Measurements from ENCODE around the gene CSNK1D.

Gene CSNK1D

DNA sequence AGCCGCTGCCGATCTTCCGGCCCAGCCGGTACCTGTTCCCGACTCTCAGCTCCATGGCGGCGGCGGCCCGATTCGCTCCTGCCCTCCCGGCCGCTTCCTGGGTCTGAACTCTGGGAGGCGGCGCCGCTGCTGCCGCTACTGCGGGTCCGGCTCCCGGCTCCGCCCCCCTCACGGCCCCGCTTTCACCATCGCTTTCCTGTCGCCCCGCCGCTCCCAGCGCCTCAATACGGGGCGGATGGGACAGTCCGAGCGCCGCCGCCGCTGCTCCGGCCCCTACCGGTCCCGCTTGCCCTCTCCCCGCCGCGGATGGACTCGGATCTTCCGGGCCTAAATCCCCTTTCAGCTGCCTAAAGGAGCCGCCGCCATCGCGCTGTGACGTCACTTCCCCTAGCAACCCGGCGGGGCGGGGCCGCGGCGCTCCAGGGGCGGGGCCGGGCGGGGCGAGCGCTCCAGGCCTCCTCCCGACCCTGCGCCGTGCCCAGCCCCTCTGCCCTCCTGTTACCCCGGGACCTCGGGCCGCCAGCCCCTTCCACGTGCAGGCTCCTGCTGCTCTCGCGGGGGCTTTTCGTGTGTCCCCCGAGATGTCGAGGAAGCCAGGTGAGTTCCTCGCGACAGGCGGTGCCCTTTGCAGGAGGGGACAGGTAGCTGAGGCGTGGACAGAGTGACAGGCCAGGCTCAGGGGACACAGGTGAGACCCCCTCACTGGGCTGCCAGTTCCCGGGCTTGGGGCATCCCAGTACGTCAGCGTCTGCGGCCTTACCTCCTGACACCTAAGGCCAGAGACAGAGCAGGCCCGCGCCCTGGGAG, at the start of gene CSNK1D:
Gene CSNK1D, minus strand, starts transcription at position 374 of the 807 bp plus-strand sequence. Its CDS starts 319 bp downstream, at position 55.
- Mint-ChIP-seq H3K27me3 (peaks cover 37% of the 10 kb centered on the region), H3K36me3 (peaks cover 29% of the 10 kb centered on the region), H3K4me1 (peaks cover 41% of the 10 kb centered on the region), H3K4me3 (peak within 1 kb of the TSS; percentile 91), H3K9me3 (no peaks in the 10 kb centered on the region), H3K27ac (peak within 1 kb of the TSS; percentile 98)
- CTCF ChIA-PET, result interaction anchor here (1.5 kb wide), 1 partner anchor 29 kb away, joined by 3 read pairs; no protein-coding TSS in a partner anchor
- DNase-seq, result peak; percentile 93

GRCh38 chr17:82322526-82323453, 49.3 kb upstream of the CSNK1D start:
- peaks cover 8% of the 10 kb centered on the region for H3K27me3 Mint-ChIP-seq
- no peak overlapping the region for H3K27ac Mint-ChIP-seq
- no peaks in the 10 kb centered on the region for H3K9me3 Mint-ChIP-seq
- H3K4me1 Mint-ChIP-seq, result peaks cover 15% of the 10 kb centered on the region
- no peaks in the 10 kb centered on the region for H3K36me3 Mint-ChIP-seq
- CTCF ChIA-PET, result interaction anchor here (0.8 to 2.4 kb wide), 8 partner anchors 19 to 87 kb away, joined by 3 to 55 read pairs (median 4); no protein-coding TSS in a partner anchor
- no peak overlapping the region for H3K4me3 Mint-ChIP-seq
- DNase-seq, result no peak

DNA sequence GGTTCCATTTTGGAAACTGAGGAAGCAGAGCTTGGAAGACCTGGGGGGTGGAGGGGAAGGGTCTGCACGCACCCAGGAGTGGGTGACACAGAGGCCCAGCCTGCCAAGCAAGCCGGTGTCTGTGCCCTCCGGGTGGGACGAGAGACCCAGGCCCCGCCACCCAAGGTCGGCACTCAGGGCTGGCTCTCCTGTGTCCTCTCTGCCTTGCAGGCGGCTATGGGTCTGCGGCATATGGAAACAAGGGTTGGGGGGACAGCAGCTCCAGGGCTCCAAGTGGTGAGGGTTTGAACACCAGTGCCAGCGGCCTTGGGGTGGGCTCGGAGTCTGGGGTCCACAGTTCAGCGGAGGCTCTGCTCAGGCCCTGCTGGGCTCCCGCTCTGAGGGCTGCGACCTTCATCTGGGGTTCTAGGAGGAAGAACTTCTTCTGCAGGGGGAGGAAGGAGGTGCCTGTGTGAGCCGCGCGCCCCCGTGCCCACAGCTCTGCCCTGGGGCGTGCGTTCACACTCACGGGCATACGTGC, 48.5 kb upstream of the CSNK1D start:
- no peaks in the 10 kb centered on the region for H3K9me3 Mint-ChIP-seq
- peaks cover 15% of the 10 kb centered on the region for H3K4me1 Mint-ChIP-seq
- H3K27me3 Mint-ChIP-seq, result peaks cover 8% of the 10 kb centered on the region
- H3K36me3 Mint-ChIP-seq, result peaks cover 2% of the 10 kb centered on the region
- no peak for DNase-seq
- H3K4me3 Mint-ChIP-seq, result peak overlapping the region; percentile 28
- CTCF ChIA-PET, result interaction anchor here (0.8 to 2.4 kb wide), 8 partner anchors 18 to 86 kb away, joined by 3 to 55 read pairs (median 4); no protein-coding TSS in a partner anchor
- peak overlapping the region; percentile 11 for H3K27ac Mint-ChIP-seq

DNA sequence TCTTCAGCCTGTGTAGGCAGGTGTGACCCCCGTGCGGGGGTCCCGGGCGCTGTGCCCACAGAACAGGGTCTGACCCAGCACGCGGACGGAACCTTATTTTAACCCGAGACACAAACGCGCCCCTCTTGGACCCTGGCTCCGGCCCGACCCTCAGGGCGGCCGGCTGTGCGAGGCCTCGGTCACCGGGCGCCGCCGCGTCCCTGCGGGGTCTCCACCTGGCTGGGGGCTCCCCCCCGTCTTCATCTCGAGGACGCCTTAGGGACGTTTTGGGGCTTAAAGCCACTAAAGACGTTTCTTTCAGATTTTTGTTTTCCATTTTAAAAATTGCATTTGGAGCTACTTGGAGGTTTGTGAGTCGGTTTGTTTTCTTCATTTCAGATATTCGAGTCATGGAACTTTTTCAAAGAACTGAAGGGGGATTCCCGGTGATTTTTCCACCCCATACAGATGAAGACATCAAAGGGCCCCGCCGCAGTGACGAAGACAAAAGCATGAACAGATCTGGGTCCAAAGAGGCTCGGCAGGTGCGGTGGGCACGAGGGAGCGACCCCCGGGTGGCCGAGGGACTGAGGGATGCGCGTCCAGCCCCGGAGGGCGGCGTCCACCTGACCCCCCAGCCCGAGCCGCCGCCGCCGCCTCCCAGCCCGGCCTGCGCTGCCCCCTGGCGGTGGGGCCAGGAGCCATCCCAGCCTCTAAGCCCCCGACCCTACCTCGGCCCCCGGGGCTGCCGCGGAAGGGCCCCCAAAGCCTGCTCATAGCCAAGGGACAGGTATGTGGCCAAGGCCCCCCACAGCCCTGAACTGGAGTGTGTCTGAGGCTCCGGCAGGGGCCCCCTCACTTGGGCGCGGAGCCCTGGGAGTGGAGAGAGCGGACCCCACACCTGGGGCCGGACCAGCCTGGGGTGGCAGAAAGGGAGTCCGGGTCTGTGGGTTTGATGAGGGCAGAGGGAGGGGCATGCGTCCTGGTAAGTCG, 47.7 kb upstream of the CSNK1D start:
- peak; percentile 82 for DNase-seq
- Mint-ChIP-seq H3K9me3 (no peaks in the 10 kb centered on the region), H3K36me3 (peaks cover 2% of the 10 kb centered on the region), H3K4me3 (peak overlapping the region; percentile 66), H3K27me3 (peaks cover 8% of the 10 kb centered on the region), H3K4me1 (peaks cover 15% of the 10 kb centered on the region), H3K27ac (peak overlapping the region; percentile 70)
- CTCF ChIA-PET, result interaction anchor here (0.6 to 2.4 kb wide), 13 partner anchors 9 to 86 kb away, joined by 3 to 55 read pairs (median 4); no protein-coding TSS in a partner anchor

- peaks cover 7% of the 10 kb centered on the region for H3K36me3 Mint-ChIP-seq
Measured at GRCh38 chr17:82320140-82320840, 46.8 kb upstream of the CSNK1D start.

DNA sequence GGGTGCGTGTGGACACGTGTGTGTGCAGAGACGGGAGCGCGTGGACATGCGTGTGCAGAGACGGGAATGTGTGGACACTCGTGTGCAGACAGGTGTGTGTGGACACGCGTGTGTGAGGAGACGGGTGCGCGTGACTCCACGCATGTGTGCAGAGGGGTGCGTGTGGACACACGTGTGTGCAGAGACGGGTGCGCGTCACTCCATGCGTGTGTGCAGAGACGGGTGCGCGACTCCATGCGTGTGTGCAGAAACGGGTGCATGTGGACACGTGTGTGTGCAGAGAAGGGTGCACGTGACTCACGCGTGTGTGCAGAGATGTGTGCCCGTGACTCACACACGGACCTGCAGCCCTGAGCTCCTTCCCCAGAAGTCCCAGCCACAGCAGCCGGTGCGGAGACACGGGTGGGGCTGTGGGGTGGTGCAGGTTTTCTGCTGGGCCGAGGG, 46.1 kb upstream of the CSNK1D start:
- CTCF ChIA-PET, result no interaction called here

More at GRCh38 chr17:82320140-82320840, 46.8 kb upstream of the CSNK1D start:
- Mint-ChIP-seq H3K27me3 (peaks cover 8% of the 10 kb centered on the region), H3K4me3 (no peak overlapping the region), H3K4me1 (peaks cover 22% of the 10 kb centered on the region), H3K27ac (no peak overlapping the region), H3K9me3 (no peaks in the 10 kb centered on the region)
- CTCF ChIA-PET, result interaction anchor here (0.6 to 2.4 kb wide), 7 partner anchors 9 to 85 kb away, joined by 3 to 55 read pairs (median 7); no protein-coding TSS in a partner anchor
- DNase-seq, result no peak

DNA sequence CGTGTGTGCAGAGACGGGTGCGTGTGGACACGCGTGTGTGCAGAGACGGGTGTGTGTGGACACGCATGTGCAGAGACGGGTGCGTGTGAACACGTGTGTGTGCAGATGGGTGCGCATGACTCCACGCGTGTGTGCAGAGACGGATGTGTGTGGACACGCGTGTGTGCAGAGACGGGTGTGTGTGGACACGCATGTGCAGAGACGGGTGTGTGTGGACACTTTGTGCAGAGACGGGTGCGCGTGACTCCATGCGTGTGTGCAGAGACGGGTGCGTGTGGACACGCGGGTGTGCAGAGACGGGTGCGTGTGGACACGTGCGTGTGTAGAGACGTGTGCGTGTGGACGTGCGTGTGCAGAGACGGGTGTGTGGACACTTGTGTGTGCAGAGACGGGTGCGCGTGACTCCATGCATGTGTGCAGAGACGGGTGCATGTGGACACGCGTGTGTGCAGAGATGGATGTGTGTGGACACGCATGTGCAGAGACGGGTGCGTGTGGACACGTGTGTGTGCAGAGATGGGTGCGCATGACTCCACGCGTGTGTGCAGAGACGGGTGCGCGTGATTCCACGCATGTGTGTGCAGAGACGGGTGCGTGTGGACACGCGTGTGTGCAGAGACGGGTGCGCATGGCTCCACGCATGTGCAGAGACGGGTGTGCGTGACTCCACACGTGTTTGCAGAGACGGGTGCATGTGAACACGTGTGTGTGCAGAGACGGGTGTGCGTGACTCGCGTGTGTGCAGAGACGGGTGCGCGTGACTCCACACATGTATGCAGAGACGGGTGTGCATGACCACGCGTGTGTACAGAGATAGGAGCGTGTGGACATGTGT, 45.5 kb upstream of the CSNK1D start:
- Mint-ChIP-seq H3K36me3 (peaks cover 10% of the 10 kb centered on the region), H3K4me3 (no peak overlapping the region), H3K4me1 (peaks cover 22% of the 10 kb centered on the region), H3K9me3 (no peaks in the 10 kb centered on the region), H3K27ac (no peak overlapping the region), H3K27me3 (peaks cover 3% of the 10 kb centered on the region)
- CTCF ChIA-PET, result no interaction called here
- DNase-seq, result no peak

More for the DNA sequence above, 46.1 kb upstream of the CSNK1D start:
- Mint-ChIP-seq H3K4me3 (no peak overlapping the region), H3K36me3 (peaks cover 9% of the 10 kb centered on the region), H3K9me3 (no peaks in the 10 kb centered on the region), H3K27me3 (peaks cover 5% of the 10 kb centered on the region), H3K27ac (no peak overlapping the region), H3K4me1 (peaks cover 21% of the 10 kb centered on the region)
- no peak for DNase-seq

DNA sequence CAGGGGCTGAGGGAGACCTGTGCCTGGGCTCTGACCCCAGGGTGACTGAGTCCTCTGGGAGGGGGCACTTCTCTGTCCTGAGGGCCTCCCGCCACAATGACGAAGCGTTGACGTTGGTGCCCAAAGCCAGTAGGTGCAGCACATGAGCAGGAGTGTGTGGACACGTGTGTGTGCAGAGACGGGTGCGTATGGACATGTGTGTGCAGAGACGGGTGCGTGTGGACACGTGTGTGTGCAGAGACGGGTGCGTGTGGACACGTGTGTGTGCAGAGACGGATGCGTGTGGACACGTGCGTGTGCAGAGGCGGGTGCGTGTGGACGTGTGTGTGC, 44.6 kb upstream of the CSNK1D start:
- Mint-ChIP-seq H3K27me3 (peaks cover 3% of the 10 kb centered on the region), H3K9me3 (no peaks in the 10 kb centered on the region), H3K36me3 (peaks cover 17% of the 10 kb centered on the region), H3K4me3 (no peak overlapping the region), H3K27ac (no peak overlapping the region), H3K4me1 (peaks cover 23% of the 10 kb centered on the region)
- no peak for DNase-seq
- CTCF ChIA-PET, result interaction anchor here (1.2 to 2.7 kb wide), 2 partner anchors 15 to 74 kb away, joined by 3 to 58 read pairs; no protein-coding TSS in a partner anchor

DNA sequence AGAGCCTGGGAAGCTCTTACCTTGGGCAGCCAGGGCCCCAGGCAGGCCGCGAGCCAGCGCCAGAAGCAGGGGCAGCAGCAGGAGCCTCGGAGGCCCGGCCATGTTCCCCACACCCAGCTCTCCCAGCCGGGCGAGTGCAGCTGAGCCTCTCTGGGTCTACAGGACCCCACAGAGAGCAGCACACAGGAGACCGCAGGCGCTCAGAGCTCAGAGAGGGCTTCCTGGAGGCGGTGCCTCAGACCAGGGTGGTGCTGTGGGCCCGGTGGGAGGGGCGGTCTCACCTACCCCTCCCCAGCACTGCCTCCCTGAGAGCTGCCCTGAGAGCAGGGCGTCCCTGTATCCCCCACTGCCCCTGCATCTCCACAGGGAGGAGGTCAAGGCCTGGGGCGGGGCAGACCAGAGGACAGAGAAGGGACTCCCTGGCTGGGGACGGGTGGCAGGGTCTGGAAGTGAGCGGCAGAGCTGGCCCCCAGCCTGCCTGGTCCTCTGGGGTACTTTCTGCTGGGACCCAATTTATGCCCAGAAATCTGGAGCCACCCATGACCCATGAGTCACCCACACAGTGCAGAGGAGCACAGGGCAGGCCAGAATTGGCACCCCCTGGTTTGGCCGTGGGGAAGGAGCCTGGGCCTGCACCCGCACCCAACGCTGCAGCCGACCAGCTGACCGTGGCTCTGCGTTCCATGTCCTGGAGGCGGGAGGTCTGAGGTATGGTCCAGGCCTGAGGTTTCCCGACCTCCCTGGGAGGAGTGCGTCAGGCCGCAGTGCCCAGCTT, 44.1 kb upstream of the CSNK1D start, which contains the start of gene CD7:
Gene CD7, minus strand, starts transcription at position 215 of the 775 bp plus-strand sequence. Its CDS starts 113 bp downstream, at position 102.
- CTCF ChIA-PET, result interaction anchor here (0.6 to 2.7 kb wide), 8 partner anchors 14 to 191 kb away, joined by 3 to 58 read pairs (median 4); no protein-coding TSS in a partner anchor
- H3K9me3 Mint-ChIP-seq, result no peaks in the 10 kb centered on the region
- peak within 1 kb of the TSS; percentile 63 for H3K27ac Mint-ChIP-seq
- H3K4me1 Mint-ChIP-seq, result peaks cover 23% of the 10 kb centered on the region
- peaks cover 17% of the 10 kb centered on the region for H3K36me3 Mint-ChIP-seq
- peak; percentile 83 for DNase-seq
- peaks cover 3% of the 10 kb centered on the region for H3K27me3 Mint-ChIP-seq
- no peak within 1 kb of the TSS for H3K4me3 Mint-ChIP-seq

GRCh38 chr17:82316651-82317393, 43.3 kb upstream of the CSNK1D start:
- CTCF ChIA-PET, result interaction anchor here (0.6 to 2.7 kb wide), 8 partner anchors 13 to 190 kb away, joined by 3 to 58 read pairs (median 4); no protein-coding TSS in a partner anchor
- H3K27me3 Mint-ChIP-seq, result no peaks in the 10 kb centered on the region
- H3K4me3 Mint-ChIP-seq, result no peak overlapping the region
- peaks cover 20% of the 10 kb centered on the region for H3K4me1 Mint-ChIP-seq
- H3K27ac Mint-ChIP-seq, result peak overlapping the region; percentile 63
- peaks cover 17% of the 10 kb centered on the region for H3K36me3 Mint-ChIP-seq
- peak; percentile 59 for DNase-seq
- H3K9me3 Mint-ChIP-seq, result no peaks in the 10 kb centered on the region

Data from activated naive CD4-positive, alpha-beta T cell treated with anti-CD3 and anti-CD28 coated beads, Interleukin-2, amount 10 ng/mL, durations not matched to agents 7 days and 5 days (primary cell).